Activated CD8-positive, alpha-beta memory T cell treated with anti-CD3 and anti-CD28 coated beads for 1 hour (primary cell): ENCODE measurements around the gene NMT1.

Source experiments
- DNase-seq, 2 donors: peaks; one replicate each; pipeline ENCODE4 v3.0.0-alpha.2; 2020; ENCODE audit warnings: low read depth in 1 of 2; ENCODE audit errors: extremely low read depth in 1 of 2

NMT1 gene

DNA sequence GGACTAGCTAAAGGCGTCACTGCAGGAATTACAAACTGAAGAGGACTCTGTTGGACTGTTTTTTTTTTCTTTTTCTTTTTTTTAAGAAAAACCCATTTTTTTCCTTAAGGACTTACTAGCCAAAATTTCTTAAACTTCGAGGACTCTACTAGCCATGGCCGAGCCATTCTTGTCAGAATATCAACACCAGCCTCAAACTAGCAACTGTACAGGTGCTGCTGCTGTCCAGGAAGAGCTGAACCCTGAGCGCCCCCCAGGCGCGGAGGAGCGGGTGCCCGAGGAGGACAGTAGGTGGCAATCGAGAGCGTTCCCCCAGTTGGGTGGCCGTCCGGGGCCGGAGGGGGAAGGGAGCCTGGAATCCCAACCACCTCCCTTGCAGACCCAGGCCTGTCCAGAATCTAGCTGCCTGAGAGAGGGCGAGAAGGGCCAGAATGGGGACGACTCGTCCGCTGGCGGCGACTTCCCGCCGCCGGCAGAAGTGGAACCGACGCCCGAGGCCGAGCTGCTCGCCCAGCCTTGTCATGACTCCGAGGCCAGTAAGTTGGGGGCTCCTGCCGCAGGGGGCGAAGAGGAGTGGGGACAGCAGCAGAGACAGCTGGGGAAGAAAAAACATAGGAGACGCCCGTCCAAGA lies 88.0 kb downstream of the NMT1 start:
- DNase-seq, result peak in 1 of 2 donors; percentile 66

DNA sequence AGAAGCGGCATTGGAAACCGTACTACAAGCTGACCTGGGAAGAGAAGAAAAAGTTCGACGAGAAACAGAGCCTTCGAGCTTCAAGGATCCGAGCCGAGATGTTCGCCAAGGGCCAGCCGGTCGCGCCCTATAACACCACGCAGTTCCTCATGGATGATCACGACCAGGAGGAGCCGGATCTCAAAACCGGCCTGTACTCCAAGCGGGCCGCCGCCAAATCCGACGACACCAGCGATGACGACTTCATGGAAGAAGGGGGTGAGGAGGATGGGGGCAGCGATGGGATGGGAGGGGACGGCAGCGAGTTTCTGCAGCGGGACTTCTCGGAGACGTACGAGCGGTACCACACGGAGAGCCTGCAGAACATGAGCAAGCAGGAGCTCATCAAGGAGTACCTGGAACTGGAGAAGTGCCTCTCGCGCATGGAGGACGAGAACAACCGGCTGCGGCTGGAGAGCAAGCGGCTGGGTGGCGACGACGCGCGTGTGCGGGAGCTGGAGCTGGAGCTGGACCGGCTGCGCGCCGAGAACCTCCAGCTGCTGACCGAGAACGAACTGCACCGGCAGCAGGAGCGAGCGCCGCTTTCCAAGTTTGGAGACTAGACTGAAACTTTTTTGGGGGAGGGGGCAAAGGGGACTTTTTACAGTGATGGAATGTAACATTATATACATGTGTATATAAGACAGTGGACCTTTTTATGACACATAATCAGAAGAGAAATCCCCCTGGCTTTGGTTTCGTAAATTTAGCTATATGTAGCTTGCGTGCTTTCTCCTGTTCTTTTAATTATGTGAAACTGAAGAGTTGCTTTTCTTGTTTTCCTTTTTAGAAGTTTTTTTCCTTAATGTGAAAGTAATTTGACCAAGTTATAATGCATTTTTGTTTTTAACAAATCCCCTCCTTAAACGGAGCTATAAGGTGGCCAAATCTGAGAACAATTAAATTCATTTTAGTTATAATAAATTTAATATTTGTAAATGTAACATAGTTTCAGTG lies 88.8 kb downstream of the NMT1 start:
- no peak for DNase-seq

DNA sequence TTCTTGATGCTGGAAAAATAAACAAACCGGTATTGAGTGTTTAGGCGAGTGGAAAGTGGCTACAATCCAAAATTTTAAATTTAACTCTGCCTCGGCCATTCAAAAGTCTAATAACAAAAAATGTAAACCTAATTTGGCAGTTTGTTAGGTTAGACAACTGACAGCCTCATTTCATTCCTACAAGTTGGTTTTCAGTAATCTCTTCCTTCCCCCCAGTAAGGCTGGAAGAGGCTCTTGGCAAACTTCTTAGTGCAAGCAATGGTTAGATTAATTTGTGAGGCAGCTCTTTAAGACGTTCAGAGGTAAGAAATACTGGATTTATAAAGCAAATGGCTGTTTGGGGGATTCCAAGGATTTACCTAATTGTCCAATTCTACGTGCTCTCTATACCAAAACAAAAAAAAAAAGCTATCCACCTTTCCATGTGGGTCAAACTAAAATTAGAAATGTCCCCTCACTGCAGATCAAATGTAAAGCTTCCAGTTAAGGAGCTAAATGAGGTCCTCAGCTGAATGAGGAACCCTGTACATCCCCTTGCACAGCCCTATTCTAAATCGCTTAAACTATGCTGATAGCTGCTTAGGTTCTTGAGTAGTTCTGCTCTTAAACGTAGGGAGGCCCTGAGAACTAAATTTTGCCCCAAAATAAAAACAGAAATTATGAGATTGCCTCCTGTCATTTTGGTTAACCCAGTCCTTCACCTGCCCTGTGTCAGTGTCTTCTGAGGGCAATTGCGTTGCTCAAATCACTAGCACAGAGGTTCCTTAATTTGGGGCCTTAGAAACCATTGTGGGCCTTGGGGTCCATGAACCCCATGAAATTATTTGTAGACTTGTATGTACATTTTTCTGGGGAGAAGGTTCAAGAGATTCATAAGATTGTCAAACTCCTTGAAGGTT lies 90.0 kb downstream of the NMT1 start:
- DNase-seq, result no peak

DNA sequence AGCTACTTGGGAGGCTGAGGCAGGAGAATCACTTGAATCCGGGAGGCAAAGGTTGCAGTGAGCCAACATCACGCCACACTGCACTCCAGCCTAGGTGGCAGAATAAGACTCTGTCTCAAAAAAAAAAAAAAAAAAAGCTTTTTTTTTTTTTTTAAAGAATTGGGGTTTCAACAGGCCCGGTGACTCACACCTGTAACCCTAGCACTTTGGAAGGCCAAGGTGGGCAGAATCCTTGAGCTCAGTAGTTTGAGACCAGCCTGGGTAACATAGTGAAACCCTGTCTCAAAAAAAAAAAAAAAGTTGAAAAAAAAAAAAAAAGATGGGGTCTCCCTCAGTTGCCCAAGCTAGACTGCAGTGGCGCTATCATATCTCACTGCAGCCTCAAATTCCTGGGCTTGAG lies 93.9 kb downstream of the NMT1 start:
- no peak for DNase-seq

DNA sequence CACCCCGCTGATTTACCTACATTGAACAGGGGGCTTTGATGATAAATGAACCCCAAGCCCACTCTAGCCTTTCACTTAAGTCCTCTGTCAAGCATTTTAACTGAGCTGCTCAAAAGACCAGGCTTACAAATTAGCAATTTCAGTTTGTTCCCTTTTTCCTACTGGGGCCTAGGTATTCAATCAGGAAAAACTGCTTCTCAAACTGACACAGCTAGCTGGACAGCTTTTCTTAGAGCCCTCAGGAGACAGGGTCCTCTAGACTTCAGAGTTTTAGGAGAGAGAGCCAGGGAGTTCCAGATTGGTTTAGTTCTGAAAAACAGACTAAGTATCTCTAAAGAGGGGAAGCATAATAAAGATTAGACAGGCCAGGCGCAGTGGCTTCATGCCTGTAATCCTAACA lies 94.4 kb downstream of the NMT1 start:
- DNase-seq, result no peak

DNA sequence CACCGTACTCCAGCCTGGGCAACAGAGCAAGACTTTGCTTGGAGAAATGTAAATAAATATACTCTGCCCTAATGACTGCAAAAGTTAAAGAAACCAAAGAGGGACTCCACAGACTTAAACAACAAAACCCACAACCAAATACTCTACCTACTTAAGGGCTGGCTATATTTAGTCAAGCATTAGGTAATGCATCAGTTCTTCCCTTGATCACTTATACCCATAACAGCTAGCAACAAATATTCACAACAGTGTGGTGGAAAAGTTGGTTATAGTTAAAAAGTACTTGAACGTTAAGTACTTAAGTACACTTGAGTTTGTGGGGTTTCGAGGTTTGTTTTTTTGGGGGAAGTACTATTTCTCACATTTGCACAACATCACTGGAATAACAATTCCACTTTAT lies 95.1 kb downstream of the NMT1 start:
- no peak for DNase-seq
